ENCODE measurements around the gene URI1.

The URI1 gene

DNA sequence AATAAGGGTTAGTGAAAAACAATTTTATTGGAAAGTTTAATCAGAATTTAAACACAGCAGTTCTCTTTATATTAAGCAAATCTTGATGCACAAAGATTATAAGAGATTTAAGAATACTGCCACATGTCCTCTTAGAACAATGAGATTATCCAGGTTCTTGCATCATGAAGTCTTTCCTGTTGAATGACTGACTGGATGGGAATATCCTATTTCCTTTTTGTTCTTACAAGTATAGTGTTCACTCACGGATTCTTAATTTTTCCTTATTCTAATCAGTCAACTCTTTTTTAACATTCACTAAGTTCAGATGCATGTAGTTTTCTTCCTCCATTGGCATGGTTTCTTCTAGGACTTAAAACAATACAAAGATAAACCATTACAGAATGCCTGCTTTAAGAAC is 10.1 kb downstream of the URI1 start:
- TF ChIP-seq CTCF (IDR thresholded peaks at IDR 0.05; ENCODE audit: low read depth, low read length) = no peak
- no peak overlapping the region for H3K4me3 ChIP-seq (ENCODE audit: low read depth, low read length)

DNA sequence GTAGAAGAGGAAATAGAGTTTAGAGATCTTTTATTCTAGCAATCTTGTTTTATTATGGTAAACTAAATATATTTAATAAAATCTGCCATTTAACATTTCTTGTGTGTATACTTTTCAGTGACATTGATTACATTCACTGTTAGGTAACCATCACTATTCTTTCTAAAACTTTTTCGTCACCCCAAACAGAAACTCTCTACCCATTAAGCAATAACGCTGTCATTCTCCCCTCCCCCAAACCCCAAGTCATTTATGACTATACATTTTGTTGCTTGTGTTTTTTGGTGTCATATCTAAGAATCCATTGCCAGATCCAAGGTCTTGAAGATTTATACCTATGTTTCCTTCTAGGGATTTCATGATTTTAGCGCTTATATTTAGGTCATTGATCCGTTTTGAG is 10.6 kb downstream of the URI1 start:
- no peak for TF ChIP-seq CTCF (IDR thresholded peaks at IDR 0.05; ENCODE audit: low read depth, low read length)
- no peak overlapping the region for H3K4me3 ChIP-seq (ENCODE audit: low read depth, low read length)

GRCh38 chr19:29953352-29954247 is 11.6 kb downstream of the URI1 start:
- no peak overlapping the region for H3K4me3 ChIP-seq (ENCODE audit: low read depth, low read length)
- TF ChIP-seq CTCF (IDR thresholded peaks at IDR 0.05; ENCODE audit: low read depth, low read length) = no peak

DNA sequence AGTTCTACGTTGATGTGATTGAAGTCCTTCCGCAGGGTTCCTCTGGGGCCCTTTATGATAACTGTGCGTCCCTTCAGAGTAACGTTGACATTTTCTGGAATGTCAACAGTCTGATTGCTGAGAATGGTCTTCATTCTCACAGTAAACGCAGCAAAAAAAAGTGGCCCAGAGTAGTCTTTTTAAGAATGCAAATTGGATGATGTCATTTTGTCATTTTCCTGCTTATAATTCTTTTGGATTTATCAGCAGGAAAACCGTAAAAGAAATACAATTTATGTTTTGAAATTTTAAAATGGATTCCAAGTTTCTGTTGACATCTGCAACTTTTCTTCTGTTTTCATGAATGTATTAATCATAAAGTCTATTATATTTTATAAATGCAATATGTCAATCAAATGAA is 14.8 kb downstream of the URI1 start:
- H3K4me3 ChIP-seq (ENCODE audit: low read depth, low read length) = no peak overlapping the region
- TF ChIP-seq CTCF (IDR thresholded peaks at IDR 0.05; ENCODE audit: low read depth, low read length) = no peak

GRCh38 chr19:29961311-29961710 is 19.3 kb downstream of the URI1 start:
- TF ChIP-seq CTCF (IDR thresholded peaks at IDR 0.05; ENCODE audit: low read depth, low read length) = no peak
- no peak overlapping the region for H3K4me3 ChIP-seq (ENCODE audit: low read depth, low read length)

GRCh38 chr19:29962793-29963192 is 20.8 kb downstream of the URI1 start:
- no peak for TF ChIP-seq CTCF (IDR thresholded peaks at IDR 0.05; ENCODE audit: low read depth, low read length)
- no peak overlapping the region for H3K4me3 ChIP-seq (ENCODE audit: low read depth, low read length)

DNA sequence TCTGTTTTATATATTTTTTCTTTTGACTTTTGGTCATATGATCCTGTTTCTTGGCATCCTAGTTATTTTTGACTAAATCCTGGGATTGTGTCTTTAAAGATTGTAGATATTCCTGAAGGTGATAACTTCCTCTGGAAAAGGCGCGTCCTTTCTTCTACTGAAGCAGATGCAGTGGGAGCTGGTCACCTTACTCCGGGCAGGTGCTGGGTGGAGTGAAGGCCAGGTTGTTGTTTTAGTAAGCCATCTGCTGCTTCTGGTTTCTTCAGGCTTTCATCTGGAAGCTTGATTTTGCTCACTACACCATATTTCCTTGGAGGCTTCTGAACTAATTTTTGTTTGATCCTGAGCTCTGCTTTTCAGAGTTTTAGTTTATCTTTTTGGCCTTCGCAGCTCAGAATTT is 21.5 kb downstream of the URI1 start:
- no peak overlapping the region for H3K4me3 ChIP-seq (ENCODE audit: low read depth, low read length)
- TF ChIP-seq CTCF (IDR thresholded peaks at IDR 0.05; ENCODE audit: low read depth, low read length) = no peak

All from WI38 (cell line).